ENCODE results near the gene ARHGAP11B.

- no peak for TF ChIP-seq POLR2A (IDR thresholded peaks at IDR 0.05)
- TF ChIP-seq, protein P1, sequence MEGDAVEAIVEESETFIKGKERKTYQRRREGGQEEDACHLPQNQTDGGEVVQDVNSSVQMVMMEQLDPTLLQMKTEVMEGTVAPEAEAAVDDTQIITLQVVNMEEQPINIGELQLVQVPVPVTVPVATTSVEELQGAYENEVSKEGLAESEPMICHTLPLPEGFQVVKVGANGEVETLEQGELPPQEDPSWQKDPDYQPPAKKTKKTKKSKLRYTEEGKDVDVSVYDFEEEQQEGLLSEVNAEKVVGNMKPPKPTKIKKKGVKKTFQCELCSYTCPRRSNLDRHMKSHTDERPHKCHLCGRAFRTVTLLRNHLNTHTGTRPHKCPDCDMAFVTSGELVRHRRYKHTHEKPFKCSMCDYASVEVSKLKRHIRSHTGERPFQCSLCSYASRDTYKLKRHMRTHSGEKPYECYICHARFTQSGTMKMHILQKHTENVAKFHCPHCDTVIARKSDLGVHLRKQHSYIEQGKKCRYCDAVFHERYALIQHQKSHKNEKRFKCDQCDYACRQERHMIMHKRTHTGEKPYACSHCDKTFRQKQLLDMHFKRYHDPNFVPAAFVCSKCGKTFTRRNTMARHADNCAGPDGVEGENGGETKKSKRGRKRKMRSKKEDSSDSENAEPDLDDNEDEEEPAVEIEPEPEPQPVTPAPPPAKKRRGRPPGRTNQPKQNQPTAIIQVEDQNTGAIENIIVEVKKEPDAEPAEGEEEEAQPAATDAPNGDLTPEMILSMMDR (IDR thresholded peaks at IDR 0.05): no peak
These were observed 24.3 kb downstream of the ARHGAP11B start for GRCh38 chr15:30650012-30650929.

Measured in esophagus squamous epithelium (tissue), 4 donors.